Urothelium cell line (cell line): ENCODE results near the gene TMEM127.
"Not testable (repeated sequence)": the region's sequence is repeated elsewhere in the genome, so short reads cannot be mapped to it uniquely, and the experiment has no call there.

Source experiments
- DNase-seq: peaks from one replicate; pipeline ENCODE4 v3.0.0; 2011; ENCODE audit warnings: low spot score, mixed read lengths
- FAIRE-seq: peaks from 2 replicates; lab custom pipeline; 2011; peaks lifted over from hg19 to GRCh38; lab: Jason Lieb, UNC

The TMEM127 gene

DNA sequence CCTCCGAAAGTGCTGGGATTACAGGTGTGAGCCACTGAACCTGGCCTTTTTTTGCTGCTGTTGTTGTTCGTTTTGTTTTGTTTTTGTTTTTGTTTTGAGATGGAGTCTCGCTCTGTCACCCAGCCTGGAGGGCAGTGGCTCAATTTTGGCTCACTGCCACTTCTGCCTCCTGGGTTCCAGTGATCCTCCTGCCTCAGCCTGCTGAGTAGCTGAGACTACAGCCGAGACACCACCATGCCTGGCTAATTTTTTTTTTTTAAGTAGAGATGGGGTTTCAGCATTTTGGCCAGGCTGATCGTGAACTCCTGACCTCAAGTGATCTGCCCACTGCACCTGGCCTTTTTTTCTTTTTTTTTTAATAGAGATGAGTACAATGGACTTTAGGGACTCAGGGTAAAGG lies 22.0 kb downstream of the TMEM127 start:
- DNase-seq: no peak

DNA sequence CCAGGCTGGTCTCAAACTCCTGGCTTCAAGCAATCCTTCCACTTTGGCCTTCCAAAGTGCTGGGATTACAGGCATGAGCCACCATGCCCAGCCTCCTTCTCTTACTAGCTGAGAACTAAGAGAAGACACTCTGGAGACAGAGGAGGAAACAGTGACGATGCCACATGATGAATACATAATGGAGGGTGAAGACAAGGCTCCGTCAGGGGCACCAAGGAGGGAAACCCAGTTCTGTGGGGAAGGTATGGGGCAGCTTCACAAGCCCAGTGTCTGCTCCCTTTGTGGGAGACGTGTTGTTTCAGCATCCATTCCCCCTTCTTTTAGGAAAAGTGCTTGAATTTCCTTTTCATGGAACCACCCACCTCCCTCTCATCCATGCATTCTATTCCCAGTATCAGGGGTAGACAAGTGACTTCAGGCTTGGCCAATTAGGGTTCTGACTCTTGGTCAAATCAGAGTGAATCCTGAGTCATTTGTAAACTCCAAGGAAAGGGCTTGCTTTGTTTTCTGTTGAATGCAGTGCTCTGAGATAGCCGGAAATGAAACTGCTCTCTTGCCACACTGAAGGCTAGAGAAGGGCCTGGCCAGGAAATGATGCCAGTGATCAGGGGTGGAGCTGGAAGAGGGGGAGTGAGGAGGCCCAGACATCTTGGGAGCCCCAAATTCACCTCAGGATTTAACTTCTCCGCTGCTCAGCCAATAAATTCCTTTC lies 23.7 kb downstream of the TMEM127 start:
- DNase-seq (no peak), FAIRE-seq (no peak)

More for the DNA sequence above, 22.0 kb downstream of the TMEM127 start:
- no peak for FAIRE-seq

DNA sequence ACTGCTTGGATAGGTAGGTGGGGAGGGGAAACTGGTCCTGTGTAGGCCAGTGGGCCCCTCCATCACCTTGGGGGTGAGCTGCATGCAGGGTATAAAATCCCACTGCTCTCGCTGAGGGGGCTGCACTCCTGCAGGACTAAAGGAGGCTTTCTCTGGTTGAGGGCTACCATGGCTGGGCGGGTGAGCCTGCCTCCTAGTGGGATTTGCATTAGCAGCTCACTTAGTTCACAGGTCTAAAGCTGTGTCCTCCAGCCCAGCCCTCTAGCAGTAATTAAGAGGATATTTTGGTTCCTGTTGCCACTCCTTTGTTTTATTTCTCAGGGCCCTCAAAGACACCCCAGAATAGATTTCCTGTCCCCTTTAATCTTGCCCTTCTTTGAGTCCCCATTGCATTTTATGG lies 24.6 kb downstream of the TMEM127 start:
- no peak for FAIRE-seq

DNA sequence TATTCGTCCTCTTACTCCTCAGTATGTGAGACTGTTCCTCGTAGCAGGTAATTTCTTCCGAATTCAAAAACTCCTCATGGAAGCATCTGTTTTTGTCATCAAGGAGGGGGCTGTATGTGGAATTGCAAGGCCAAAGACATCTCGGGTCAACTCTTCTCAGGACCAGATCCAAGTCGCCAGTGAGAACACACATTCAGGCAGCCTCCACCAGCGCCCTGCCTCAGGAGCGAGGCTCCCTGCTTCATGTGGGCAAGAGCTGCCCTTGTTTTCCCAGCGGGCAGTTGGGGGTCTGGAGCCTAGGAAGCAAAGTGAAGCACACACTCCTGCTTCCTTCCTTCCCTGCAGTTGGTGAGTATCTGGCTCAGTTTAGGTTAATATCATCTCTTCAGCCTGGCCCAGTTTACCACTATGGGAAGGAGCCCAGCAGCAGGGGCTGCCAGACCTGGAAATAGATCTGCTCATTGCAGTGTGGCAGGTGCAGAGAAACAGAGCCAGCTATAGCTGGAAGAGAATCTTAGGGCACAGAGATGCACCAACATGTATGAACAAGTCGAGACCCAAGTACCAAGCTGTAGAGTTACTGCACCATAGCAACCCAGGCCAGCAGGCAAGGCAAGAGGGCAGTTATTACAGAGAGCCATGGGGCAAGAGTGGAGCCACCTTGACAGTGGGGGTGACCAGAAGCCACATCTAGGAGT lies 25.3 kb downstream of the TMEM127 start:
- no peak for DNase-seq
- FAIRE-seq: no peak

More for the DNA sequence above, 24.6 kb downstream of the TMEM127 start:
- DNase-seq: no peak

DNA sequence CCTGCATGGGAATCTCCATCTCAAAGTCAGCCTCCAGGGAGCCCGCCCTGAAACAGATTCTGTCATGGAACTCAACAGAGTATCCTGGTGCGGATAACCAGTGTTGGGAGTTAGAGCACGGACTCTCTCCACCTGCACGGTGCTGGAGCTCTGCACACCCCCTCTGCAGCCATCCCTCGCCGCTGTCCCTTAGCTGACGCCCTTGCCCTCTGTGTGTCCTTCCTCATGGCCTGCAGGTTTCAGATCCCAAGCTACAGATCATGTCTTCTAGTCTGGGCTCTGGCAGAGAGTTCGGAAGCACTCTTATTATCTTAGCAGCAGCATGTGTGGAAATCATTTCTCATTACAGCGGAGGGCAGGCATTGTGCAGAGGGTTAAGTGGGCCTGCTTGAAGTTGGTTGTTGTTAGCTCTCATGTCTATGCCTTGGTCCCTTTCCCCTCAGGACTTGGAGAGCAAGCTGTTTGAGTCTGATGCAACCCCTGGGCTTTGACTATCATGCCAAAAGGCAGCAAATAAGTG lies 26.0 kb downstream of the TMEM127 start:
- FAIRE-seq: no peak
- no peak for DNase-seq

DNA sequence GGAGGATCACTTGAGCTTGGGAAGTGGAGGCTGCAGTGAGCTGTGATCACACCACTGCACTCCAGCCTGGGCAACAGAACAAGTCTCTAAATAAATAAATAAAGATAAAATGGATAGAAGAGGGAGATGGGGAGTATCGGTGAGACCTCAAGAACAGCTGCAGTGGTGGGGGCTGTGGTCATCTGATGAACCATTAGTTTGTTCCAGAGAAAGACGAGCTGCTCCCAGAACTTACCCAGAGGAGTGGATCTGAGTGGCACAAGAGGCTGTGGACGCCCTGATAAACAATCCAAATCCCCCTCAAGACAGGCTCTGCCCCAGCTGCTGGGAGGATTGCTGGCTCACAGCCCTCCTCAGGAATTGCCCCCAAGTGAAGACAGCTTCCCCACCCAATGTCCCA lies 26.7 kb downstream of the TMEM127 start:
- DNase-seq (no peak), FAIRE-seq (no peak)

DNA sequence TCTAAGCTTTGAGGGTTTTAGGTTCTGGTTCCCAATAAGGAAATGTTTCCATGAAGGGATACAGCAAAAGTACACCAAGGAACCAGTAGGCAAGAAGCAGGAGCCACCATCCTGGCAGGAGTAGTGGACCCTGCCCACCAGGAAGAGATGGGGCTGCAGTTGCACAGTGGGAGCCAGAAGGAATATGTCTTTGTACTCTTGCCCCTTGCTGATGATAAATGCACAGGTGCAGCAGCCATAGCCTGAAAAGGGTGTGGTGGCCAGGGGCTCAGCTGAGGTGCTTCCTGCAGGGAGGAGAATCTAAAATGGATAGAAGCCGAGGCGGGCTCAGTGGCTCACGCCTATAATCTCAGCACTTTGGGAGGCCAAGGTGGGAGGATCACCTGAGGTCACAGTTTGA lies 27.5 kb downstream of the TMEM127 start:
- FAIRE-seq: no peak
- no peak for DNase-seq

DNA sequence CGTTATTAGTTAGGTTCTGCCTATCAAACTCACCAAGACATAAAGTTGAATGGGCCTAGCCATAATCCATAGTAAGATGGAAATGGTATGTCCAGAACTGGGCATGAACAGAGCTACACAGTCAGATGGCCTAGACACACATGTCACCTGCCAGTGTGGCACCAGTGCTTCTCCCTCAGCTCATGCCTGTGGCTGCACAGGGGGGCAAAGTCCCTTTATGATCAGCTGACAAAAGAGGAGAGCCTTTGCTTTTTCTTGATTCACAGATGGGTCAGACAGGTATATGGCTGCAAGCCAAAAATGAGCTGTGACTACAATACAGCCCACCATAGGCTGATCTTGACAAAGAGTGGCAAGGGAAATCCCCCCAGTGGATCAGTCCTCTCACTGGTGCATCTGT lies 28.9 kb downstream of the TMEM127 start:
- no peak for FAIRE-seq
- DNase-seq: no peak

DNA sequence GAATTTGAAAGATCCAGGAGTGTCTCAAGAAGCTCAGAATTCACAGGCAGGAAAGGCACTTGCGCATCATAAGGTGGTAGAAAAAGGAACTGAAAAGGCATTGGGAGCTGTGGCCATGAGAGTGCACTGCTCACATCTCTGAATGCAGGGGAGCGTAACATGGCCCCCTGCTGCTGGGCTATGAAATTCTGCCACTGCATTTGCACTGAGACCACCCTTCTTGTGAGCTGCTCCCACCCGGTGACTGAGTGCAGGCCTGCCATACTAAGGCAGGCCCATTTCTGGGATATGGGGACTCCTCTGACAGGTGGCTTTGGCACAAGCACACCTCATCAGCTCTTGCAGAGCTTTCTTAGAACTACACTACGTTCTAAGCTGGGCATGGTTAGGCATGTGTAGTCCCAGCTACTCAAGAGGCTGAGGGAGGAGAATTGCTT lies 31.9 kb downstream of the TMEM127 start:
- no peak for DNase-seq
- FAIRE-seq: no peak

DNA sequence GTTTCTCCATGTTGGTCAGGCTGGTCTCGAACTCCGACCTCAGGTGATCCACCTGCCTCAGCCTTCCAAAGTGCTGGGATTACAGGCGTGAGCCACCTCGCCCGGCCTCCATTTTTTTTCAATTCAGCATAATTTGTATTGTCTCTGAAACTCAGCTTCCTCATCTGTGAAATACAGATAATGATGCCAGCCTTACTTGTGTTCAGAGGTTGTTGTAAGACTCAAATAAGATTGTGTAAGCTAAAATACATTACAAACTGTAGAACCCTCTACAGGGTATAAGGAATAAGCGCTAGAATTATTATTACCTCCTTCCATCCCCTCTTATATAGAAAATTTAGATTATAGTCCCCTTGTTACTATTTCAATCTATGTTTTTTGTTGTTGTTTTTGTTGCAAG lies 32.4 kb downstream of the TMEM127 start:
- no peak for DNase-seq
- no peak for FAIRE-seq

DNA sequence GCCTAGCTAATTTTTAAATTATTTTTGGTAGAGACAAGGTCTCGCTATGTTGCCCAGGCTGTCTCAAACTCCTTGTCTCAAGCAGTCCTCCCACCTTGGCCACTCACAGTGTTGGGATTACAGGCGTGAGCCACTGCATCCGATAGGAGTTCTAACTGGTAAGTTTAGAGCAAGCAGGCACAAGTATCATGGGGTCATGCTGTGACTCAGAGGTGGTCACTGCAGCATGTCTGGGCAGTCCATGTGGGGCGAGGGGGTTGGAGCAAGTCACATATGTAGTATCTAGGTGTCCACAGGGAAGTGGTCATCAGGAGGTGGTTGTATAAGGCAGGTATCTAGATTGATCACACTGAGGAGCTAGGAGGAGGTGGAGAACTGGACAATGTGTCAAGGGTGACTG lies 34.5 kb downstream of the TMEM127 start:
- DNase-seq: no peak
- peak; percentile 55 for FAIRE-seq

DNA sequence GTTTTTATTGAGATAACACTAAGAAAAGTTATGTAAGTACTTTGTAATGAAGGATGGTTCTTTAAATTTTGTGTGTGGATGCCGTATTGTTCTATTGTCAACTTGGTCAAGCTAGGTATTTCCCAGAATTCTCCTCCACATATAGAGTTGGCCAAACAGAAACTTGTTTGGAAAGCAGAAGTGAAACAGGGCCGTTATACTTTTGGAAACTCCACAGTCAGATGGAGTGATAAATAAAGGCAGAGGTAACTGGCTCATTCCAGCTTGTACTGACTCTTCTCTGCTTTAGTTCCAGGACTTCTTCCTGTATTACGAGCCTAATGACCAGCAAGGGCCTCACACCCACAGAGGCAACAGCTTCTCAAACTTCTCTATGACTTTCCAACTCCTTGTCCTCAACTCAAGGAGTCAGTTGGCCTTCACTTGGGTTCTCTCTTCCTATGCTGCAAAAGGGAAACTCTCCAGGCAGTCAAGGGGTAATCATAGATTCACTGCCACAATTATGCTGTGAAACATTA lies 40.7 kb downstream of the TMEM127 start:
- no peak for DNase-seq
- no peak for FAIRE-seq

DNA sequence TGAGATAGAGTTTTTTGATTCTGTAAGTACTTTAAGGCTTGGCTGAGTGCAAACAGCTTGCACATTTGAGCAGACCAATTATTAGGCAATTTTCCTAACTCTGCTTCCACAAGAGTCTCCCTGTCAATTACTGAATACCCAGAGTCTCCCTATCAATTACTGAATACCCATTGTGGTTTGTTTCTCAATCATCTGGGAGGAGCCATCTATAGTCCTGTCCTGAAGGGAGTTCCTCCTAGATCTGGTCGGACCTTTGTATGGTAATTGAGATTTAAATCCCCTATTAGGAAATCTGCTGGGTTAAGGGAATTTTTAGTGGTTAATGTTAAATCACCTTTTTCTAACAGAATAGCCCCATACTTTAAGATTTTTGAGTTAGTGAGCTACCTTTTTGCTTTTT lies 44.7 kb downstream of the TMEM127 start:
- not testable (repeated sequence) for DNase-seq, FAIRE-seq

DNA sequence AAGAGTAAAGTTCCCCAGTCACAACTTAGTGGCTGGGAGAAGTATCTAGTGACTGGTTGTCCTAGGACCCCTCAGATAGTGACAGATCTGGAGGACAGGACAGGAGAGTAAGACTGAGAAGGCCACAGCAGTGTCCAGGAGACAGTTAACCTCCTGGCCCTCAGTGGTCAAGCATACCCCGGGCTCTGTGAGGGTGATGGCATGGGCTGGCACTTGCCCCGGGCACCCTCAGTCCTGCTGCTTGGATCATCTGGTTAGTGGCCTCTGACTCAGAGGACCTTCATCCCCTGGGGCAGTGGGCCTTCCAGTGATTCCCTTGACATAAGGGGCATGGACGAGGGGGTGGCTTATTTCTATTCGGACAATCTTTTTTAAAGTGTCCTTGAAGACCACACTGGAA lies 45.8 kb downstream of the TMEM127 start:
- not testable (repeated sequence) for FAIRE-seq, DNase-seq

DNA sequence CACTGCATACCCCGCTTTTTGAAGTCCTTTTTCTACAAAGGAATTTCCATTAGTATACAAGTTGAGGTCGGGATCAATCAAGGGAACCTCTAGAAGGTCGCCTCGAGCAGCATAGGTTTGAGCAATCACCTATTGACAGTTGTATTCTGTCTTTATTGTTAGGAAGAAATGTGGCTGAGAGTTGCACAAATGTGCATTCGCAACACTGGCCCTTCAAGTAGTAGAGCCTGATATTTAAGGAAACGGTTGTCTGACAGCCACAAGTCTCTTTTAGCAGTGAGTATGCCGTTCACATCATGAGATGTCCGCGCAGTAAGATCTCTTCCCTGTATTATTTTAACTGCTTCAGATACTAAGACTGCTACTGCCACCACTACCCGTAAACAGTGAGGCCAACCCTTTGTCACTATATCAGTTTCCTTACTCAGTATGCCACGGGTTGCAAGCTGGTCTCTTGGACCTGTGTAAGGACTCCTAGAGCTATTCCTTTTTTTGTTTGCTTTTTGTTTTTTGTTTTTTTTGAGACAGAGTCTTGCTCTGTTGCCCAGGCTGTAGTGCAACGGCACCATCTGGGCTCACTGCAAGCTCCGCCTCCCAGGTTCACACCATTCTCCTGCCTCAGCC lies 47.2 kb downstream of the TMEM127 start:
- no peak for DNase-seq
- no peak for FAIRE-seq

DNA sequence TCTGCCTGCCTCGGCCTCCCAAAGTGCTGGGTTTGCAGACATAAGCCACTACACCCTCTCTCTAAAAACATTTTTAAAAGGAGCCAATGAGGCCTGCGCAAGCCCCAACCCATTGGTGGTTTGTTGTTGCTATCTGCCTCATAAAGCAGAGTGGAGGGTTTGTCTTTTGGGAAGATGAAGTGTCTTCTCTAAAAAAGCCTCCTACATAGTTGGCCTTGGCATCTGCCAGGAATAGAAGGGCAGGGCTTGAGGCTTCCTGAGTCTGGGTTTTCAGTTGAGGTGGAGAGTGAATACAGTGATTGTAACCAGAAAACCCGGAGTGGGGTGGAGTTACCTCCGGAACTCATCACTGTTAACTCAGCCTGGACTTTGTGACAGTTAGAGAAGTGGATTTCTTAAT lies 51.2 kb downstream of the TMEM127 start:
- no peak for DNase-seq
- no peak for FAIRE-seq

DNA sequence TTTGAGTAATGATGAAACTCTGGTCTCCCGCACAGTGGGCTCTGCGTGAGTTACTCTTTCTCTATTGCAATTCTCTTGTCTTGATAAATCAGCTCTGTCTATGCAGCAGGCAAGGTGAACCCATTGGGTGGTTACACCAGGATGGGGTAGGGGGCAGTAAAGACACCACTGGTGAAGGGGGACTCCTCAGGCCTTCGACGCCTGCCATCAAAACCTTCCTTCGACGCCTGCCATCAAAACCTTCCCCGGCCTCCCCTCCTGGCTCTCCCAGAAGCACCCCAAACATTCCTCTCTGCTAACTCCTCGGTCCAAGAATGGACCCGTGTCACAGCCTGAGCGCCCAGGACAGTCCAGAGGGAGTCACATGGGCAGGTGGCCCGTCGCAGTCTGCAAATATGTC lies 52.4 kb downstream of the TMEM127 start:
- DNase-seq (no peak), FAIRE-seq (no peak)

DNA sequence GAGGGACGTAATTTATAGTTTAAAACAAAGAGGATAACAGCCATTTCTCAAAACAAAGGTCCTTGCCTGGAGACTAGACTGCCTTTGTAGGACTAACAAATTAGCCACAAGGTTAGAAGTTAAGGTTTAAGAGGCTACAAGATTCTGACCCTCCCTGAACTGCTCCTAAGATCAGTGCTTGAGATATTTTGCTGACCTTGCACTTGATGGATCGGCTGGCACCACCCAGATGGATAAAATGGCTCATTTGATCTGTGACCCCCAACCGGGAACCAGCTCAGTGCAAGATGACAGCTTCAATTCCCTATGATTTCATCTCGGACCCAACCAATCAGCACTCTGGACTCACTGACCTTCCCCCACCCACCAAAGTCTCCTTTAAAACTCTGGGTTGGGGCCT lies 53.5 kb downstream of the TMEM127 start:
- no peak for FAIRE-seq

DNA sequence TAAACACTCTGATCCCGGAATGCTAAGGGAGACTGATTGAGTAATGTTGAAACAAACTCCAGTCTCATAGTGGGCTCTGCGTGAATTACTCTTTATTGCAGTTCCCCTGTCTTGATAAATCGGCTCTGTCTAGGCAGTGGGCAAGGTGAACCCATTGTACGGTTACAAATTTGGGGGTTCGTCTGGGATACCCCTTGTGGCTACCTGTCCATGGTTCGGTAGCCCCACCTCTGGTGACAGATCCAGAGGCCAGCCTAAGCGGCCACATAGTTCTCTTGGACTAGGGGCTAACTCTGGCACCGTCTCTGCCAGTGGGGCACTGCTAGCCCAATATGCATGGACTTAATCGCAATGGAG lies 56.1 kb downstream of the TMEM127 start:
- DNase-seq: no peak
- FAIRE-seq: no peak

More for the DNA sequence above, 53.5 kb downstream of the TMEM127 start:
- no peak for DNase-seq

DNA sequence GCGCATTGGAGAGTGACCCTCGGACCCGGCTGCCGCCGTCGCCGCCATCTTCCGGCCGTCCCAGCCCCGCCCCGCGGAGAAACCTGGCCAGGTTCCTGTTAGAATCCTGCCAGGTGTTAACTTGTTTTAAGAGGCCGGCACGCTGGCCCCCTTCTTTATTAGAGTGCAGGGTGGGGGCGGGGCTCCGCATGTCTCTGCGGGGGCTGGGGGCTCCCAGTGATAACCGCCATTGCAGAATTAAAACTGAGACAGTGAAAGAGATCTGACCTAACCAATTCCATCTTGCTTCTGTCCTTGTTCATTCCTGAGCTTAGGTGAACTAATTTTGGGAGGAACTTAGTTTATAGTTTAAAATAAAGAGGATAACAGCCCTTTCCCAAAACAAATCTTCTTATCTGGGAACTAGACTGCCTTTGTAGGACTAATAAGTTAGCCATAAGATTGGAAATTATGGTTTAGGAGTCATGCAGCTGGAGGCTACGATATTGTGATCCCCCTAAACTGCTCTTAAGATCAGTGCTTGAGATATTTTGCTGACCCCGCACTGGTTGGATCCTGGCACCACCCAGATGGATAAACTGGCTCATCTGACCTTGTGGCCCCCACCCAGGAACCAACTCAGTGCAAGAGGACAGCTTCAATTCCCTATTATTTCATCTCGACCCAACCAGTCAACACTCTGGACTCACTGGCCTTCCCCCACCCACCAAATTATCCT lies 56.6 kb downstream of the TMEM127 start:
- FAIRE-seq (no peak), DNase-seq (no peak)
